HG02610 (cell line): ENCODE measurements around the gene GALNT6.

Experiments
- ATAC-seq: cut with Tn5 transposase; IDR thresholded peaks from one replicate; pipeline ENCODE4 v1.9.1; 2021; ENCODE audit warnings: mild to moderate bottlenecking, moderate library complexity; ENCODE audit not compliant: unreplicated experiment

GALNT6 gene

GRCh38 chr12:51382173-51382572 lies 9.0 kb downstream of the GALNT6 start:
- ATAC-seq: no peak

DNA sequence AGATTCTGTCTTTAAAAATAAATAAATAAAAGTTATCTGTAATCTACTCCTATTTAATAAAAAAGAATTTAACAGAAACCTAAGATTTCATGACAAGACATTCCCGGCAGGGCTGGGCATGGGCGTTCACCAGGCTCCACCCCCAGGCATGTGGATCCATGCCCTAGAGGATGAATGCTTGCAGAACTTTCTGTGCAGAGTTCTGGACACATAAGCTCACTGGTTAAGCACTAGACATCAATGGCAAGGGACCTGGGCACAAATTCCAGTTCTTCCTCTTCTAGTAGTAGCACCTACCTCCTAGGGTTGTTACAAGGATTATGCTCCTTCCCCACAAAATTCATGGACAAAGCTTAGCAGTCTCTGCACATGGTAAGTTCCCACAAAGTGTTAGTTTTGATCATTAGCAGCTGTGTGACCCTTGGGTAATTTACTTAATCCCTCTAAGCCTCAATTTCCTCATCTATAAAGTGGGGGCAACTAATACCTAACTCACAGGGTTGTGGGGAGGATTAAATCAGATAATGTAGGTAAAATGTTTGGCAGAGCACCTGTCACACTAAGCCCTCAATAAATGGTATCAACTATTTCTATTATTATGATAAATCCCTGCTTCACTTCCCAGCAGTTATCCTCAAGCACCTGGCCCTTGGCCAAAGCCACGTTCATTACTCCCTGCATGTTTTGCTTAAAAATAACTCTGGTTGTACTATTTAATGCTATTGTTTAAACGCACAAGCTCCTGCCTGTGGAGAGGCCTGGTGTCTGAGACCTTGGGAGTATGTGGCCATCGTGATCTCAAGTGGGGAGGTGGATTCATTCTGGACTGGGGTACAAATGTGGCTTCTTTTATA lies 9.8 kb downstream of the GALNT6 start:
- no peak for ATAC-seq

DNA sequence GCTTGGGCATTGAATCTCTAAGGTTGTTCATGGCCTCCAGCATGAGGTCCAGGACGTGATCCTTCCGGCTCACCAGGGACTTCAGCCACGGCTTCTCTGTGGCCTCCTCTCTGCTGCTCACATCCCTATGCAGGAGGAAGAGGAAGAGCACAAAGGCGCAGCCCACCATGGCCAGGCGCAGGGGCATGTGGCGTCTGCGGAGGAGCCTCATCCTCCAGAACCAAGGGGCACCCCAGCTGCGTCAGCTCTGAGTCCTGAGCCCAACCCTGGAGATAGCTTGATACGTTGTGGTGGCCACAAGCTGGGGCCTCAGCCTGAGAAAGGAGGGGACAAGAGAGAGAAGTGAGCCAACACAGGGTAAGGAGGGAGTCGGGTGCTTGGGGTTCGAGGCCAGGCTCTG lies 11.6 kb downstream of the GALNT6 start:
- no peak for ATAC-seq

DNA sequence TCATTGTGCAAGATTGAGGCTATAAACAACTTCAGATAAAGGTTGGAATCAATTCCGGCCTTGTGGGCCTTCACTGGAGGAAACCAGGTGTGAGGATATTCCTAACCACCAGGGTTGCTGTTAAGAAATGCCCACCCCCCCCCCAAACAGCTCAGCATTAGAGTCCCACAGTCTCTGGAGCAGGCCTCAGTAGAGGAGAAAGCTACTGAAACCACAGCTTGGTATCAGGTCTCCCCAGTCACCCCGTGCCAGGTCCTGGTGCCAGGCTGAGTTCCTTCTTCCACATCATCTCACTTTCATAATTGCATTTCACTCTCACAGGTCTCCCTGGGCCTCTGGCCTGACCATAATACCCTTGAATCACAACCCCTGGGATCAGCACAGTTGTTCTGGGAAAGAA lies 12.5 kb downstream of the GALNT6 start:
- ATAC-seq: no peak

DNA sequence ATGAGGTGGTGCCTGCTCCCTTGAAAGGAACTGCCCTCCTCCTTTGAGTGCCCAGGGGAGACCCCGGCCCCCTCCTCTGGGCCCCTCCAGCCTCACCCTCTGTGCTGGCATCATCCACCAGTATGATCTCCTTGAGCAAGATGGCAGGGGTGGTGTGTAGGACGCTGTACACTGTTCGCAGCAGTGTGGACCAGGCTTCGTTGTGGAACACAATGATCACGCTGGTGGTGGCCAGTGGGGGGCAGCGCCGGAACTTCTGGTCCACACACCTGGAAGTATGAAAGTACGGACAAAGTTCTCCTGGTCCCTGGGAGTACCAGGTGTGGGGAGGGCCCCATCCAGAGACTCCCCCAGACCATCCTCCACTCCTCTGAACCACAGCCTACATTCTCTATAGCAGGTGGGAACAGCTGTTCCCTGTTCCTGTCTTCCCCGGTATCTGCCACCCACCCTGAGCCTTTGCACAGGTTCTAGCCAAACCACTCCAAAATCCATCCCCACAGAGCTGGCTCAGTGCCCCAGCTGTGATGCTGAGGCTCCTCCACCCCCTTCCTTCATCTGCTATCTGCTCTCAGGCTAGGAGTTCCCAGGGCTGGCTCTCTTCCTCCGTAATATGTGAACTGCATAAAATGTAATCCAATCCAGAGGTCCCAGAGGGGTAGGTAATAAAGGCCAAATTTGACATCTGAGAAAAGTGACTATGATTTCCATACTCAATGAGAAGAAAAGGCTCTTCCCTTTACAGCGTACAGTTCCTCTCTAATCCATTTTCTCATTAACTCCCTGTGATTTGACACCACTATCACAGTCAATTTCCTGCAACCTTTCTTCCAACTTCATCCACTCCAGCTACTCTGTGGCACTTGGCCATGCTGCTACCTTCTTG lies 13.9 kb downstream of the GALNT6 start:
- ATAC-seq: no peak

- ATAC-seq: no peak
Measured at GRCh38 chr12:51374856-51375255, 16.4 kb downstream of the GALNT6 start.

DNA sequence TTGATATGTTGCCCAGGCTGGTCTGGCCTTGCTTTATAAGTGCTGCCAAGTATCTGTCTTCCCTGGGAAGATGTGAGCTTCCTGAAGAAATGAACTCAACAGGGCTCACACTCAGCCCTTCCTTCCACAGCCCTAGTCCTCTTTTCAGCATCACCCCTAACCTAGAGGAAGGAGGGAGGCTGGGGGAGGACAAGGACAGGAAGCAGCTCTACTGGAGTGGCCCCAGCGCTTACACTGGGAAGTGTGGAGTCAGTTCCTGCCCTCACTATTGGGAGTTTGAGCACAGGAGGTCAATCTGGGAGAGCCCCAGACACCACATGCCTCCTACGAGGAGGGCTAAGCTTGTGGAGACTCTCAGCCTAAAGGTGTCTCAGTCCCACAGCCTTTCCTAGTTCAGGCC lies 16.8 kb downstream of the GALNT6 start:
- ATAC-seq: no peak

GRCh38 chr12:51373187-51373586 lies 18.0 kb downstream of the GALNT6 start:
- ATAC-seq: no peak

GRCh38 chr12:51372021-51372420 lies 19.2 kb downstream of the GALNT6 start:
- no peak for ATAC-seq

DNA sequence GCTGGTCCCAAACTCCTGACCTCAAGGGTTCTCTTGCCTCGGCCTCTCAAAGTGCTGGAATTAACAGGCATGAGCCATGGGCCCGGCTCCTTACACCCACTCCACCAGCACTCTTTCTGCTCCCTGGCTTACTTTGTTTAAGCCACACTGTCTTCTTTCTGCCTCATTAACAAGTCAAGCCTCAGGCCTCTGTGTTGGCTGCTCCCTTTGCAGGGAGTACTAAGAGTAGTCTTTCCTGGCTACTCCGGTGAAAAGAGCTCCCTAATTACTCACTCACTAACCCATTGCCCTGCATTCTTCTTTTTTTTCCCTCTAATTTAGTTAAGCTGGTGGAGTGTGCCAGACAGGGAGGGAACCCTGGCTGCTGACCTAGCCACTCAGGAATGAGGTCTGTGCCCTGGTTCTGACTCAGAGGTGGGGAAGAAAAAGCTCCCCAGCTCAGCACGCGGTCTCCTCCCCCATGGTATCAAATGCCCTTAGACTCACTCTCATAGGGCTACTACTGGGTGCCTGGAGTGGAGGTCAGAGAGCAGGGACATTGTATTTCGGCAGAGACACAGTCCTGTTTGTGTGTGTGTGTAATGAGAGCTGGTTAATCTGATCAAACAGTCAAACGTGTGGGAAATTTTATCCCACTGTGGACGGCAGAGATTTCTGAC lies 19.8 kb downstream of the GALNT6 start:
- no peak for ATAC-seq

DNA sequence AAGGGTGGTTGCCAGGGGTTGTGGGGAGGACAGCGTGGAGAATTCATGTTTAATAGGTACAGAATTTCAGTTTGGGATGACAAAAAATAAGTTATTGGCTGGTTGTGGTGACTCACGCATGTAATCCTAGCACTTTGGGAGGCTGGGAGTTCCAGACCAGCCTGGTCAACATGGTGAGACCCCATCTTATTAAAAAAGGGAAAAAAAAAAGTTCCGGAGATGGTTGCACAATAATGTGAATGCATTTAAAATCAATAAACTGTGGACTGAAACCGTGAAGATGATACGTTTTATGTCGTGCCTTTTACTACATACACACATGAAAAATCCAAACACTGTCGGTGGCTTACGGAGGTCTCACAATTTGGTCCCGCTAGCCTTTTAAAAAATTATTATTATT lies 20.5 kb downstream of the GALNT6 start:
- ATAC-seq: no peak

DNA sequence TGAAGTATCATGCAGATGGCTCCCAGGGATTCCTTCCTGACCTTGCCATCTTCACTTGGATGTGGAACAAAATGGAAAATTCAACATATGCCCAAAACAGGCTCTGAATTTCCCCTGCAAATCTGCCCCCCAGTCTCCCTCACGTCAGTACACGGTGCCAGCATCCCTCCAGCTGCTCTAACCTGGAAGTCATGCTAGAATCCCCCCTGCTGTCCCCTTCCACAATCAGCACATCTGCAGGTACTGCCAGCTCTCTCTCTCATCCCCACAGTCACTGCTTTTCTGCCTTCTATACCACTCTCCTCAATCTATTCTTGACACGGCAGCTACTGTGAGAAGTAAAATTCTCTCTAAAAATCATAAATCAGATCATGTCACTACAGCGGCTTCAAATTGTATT lies 21.6 kb downstream of the GALNT6 start:
- ATAC-seq: no peak

- peak; percentile 98 for ATAC-seq
Measured at GRCh38 chr12:51368640-51369517, 22.3 kb downstream of the GALNT6 start.

DNA sequence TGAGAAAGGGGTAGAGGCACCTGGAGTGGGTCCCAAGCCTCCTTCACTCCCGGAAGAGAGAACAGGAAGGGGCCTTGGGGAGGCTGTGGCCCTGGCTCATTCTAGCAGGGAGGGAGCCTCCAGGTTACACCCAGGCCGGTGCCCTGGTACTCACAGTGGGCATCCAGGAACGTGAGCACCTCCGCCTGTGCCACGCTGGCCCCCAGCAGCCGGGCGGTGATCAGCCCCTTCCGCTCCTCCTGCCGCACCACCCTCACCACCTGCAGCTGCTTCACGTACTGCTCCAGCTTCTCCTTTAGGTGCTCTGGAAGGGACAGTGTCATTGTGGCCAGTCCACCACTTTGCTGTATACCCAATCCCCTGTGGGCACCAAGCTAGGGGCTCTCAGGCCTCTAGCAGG lies 25.9 kb downstream of the GALNT6 start:
- ATAC-seq: no peak

GRCh38 chr12:51364001-51364400 lies 27.2 kb downstream of the GALNT6 start:
- no peak for ATAC-seq

GRCh38 chr12:51362747-51363342 lies 28.4 kb downstream of the GALNT6 start:
- no peak for ATAC-seq

GRCh38 chr12:51362307-51362706 lies 28.9 kb downstream of the GALNT6 start:
- ATAC-seq: no peak

DNA sequence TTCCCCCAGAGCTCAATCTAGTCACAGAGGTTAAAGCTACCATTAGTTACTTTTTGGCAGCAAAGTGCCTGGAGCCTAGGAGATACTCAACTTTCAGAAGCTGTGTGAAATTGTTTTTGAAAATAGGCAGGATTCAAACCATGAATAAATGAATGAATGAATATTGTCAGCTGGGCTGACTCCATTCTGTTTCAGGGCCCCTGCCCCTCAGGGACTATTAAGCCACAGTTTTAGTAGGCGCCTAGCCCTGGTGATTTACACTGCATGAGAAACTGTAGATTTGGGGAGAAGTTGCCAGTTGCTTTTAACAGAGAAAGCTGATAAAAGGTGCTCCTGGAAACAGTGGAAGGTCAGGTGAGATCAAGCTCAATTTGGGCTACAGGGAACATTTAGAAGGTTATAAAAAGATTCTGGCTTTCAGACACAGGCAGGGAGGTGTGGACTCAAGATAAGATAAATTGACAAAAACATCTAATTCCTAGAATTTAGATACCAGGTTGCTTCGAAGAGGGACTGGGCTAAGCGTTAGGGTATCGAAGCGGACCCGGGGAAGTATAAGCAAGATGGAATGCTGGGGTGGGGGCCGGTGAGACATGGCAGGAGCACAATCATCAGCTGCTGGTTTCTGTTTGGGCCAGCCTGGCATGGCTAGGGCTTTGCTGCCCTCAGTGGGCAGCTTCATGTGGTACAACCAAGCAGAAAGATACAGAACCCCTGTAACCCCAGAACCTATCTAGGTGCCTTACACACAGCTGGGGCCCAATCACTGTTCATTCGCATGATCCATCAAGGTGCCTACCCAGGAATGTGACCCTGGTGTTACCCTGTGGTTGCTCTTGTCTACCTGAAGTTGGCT lies 29.8 kb downstream of the GALNT6 start:
- no peak for ATAC-seq

DNA sequence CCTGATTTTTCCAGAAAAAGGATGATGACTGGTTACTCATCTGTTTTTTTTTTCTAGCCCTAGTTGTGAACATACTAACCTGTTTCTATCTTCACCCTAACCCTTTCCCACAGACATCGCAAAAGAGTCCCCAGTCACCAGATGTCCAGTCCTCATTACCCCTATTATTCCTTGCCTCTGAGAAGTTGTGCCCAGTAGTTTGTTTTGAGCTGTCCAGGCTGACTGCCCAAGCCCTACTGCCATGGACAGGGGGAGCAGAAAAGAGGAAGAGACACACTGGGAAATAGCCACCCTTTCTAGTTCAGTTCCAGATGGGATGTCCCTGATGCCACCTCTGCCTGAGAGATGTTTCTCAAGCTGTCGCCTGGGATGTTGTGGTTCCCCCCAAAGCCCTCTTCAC lies 30.9 kb downstream of the GALNT6 start:
- no peak for ATAC-seq
